ENCODE measurements around the gene BCL11A. TPM values are rescaled to one million over a fixed set of nuclear protein-coding genes. Genes with fewer than 3 reads are reported as not detected.

Gene BCL11A
- total and polyA plus RNA-seq, 12 donors, result 3.2 to 38.5 (median 22.7) TPM

- no peak overlapping the region for H3K27ac ChIP-seq
- no peaks in the 10 kb centered on the region for H3K9me3 ChIP-seq
- DNase-seq (no peak), ATAC-seq (no peak)
- intact Hi-C loops (cut with DNase I), result no loop called here
- peaks cover 0 to 13% (median 4%) of the 10 kb centered on the region in 9 donors for H3K4me1 ChIP-seq
- no peak for TF ChIP-seq CTCF (IDR thresholded peaks at IDR 0.05)
- WGBS, 2 donors, result 84 to 90% methylated on average over 8 of the region's 8 CpGs
- no peak overlapping the region for H3K4me3 ChIP-seq
- no peaks in the 10 kb centered on the region for H3K27me3 ChIP-seq
- H3K36me3 ChIP-seq, result no peaks in the 10 kb centered on the region
Observed at GRCh38 chr2:60446413-60447267, 106.8 kb downstream of the BCL11A start.

- 50 to 54% methylated on average over 8 of the region's 8 CpGs for WGBS, 2 donors
- H3K4me3 ChIP-seq, result no peak overlapping the region
- H3K9me3 ChIP-seq, result no peaks in the 10 kb centered on the region
- H3K36me3 ChIP-seq, result no peaks in the 10 kb centered on the region
- DNase-seq, result no peak
- no peaks in the 10 kb centered on the region for H3K27me3 ChIP-seq
- H3K27ac ChIP-seq, result no peak overlapping the region
- H3K4me1 ChIP-seq, result peaks cover 0 to 14% (median 4%) of the 10 kb centered on the region in 9 donors
- no peak for TF ChIP-seq CTCF (IDR thresholded peaks at IDR 0.05)
- no peak for ATAC-seq
- intact Hi-C loops (cut with DNase I), result no loop called here
Observed at GRCh38 chr2:60445684-60446179, 107.7 kb downstream of the BCL11A start.

- ATAC-seq (no peak), DNase-seq (no peak)
- no peak for TF ChIP-seq CTCF (IDR thresholded peaks at IDR 0.05)
- no peaks in the 10 kb centered on the region for H3K9me3 ChIP-seq
- no peak overlapping the region for H3K27ac ChIP-seq
- peaks cover 0 to 3% (median 0%) of the 10 kb centered on the region in 7 donors for H3K27me3 ChIP-seq
- no peak overlapping the region for H3K4me3 ChIP-seq
- intact Hi-C loops (cut with DNase I), result no loop called here
- no peaks in the 10 kb centered on the region for H3K36me3 ChIP-seq
- peaks cover 0 to 29% (median 7%) of the 10 kb centered on the region in 9 donors for H3K4me1 ChIP-seq
- 85 to 90% methylated on average over 3 of the region's 3 CpGs for WGBS, 2 donors
Observed at GRCh38 chr2:60442608-60443007, 110.8 kb downstream of the BCL11A start.

GRCh38 chr2:60441800-60442199 is 111.7 kb downstream of the BCL11A start:
- intact Hi-C loops (cut with DNase I), result no loop called here
- ATAC-seq (no peak), DNase-seq (no peak)
- TF ChIP-seq CTCF (IDR thresholded peaks at IDR 0.05), result no peak
- H3K9me3 ChIP-seq, result no peaks in the 10 kb centered on the region
- peaks cover 0 to 3% (median 0%) of the 10 kb centered on the region in 7 donors for H3K27me3 ChIP-seq
- peaks cover 0 to 29% (median 7%) of the 10 kb centered on the region in 9 donors for H3K4me1 ChIP-seq
- no peaks in the 10 kb centered on the region for H3K36me3 ChIP-seq
- no peak overlapping the region for H3K27ac ChIP-seq
- H3K4me3 ChIP-seq, result no peak overlapping the region
- 63 to 65% methylated on average over 5 of the region's 5 CpGs for WGBS, 2 donors

Data from heart right ventricle (tissue), 16 donors.